ENCODE results near the gene GP9.

DNA sequence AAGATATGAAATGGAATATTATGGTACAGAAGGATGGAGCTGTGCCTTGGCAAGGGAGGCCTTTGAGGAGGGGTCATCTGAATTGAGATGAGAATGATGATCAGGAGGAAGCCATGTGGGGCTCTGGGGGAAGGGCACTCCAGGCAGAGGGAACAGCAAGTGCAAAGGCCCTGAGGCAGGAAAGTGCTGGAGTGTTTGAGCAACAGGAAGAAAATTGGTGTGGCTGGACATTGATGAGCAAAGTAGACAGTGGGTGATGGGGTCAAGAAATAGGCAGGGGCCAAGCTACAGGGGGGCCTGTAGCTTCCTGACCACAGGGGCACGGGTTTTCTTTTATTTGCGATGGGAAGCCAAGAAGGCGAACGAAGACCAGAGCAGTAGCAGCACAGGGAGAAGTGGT, 3.3 kb upstream of the GP9 start:
- TF ChIP-seq ISL1 (CRISPR knock-in tag; IDR thresholded peaks at IDR 0.05) (no peak), CREB5 (CRISPR knock-in tag; IDR thresholded peaks at IDR 0.05; ENCODE audit: low read depth) (no peak), RARB (CRISPR knock-in tag; IDR thresholded peaks at IDR 0.05) (no peak), OSR1 (CRISPR knock-in tag; IDR thresholded peaks at IDR 0.05) (no peak), SNAI2 (CRISPR knock-in tag; IDR thresholded peaks at IDR 0.05) (no peak), PATZ1 (CRISPR knock-in tag; IDR thresholded peaks at IDR 0.05; ENCODE audit: borderline replicate concordance) (no peak), ZFP3 (CRISPR knock-in tag; IDR thresholded peaks at IDR 0.05) (no peak), TOX (CRISPR knock-in tag; IDR thresholded peaks at IDR 0.05; ENCODE audit: borderline replicate concordance) (no peak), CSDC2 (CRISPR knock-in tag; IDR thresholded peaks at IDR 0.05) (no peak), BACH2 (CRISPR knock-in tag; IDR thresholded peaks at IDR 0.05; ENCODE audit: borderline replicate concordance) (no peak), GLIS3 (CRISPR knock-in tag; IDR thresholded peaks at IDR 0.05) (no peak)
- TF ChIP-seq, protein P1, sequence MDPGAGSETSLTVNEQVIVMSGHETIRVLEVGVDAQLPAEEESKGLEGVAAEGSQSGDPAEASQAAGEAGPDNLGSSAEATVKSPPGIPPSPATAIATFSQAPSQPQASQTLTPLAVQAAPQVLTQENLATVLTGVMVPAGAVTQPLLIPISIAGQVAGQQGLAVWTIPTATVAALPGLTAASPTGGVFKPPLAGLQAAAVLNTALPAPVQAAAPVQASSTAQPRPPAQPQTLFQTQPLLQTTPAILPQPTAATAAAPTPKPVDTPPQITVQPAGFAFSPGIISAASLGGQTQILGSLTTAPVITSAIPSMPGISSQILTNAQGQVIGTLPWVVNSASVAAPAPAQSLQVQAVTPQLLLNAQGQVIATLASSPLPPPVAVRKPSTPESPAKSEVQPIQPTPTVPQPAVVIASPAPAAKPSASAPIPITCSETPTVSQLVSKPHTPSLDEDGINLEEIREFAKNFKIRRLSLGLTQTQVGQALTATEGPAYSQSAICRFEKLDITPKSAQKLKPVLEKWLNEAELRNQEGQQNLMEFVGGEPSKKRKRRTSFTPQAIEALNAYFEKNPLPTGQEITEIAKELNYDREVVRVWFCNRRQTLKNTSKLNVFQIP (CRISPR knock-in tag; IDR thresholded peaks at IDR 0.05; ENCODE audit: borderline replicate concordance, low read depth): no peak

Data from SK-N-SH treated with all-trans-retinoic acid at 6 μM for 48 hours (cell line).